Measurements from ENCODE around the gene ASCC3.
"Not testable (repeated sequence)": the region's sequence is repeated elsewhere in the genome, so short reads cannot be mapped to it uniquely, and the experiment has no call there.

Gene ASCC3

GRCh38 chr6:100761841-100762240 is 119.3 kb downstream of the ASCC3 start:
- no peak for DNase-seq (ENCODE audit: low read depth)
- H3K4me3 ChIP-seq (ENCODE audit: low read depth, low read length), result no peak overlapping the region
- no peak for TF ChIP-seq CTCF (IDR thresholded peaks at IDR 0.05; ENCODE audit: control insufficient read depth, extremely low read depth, insufficient read depth)

DNA sequence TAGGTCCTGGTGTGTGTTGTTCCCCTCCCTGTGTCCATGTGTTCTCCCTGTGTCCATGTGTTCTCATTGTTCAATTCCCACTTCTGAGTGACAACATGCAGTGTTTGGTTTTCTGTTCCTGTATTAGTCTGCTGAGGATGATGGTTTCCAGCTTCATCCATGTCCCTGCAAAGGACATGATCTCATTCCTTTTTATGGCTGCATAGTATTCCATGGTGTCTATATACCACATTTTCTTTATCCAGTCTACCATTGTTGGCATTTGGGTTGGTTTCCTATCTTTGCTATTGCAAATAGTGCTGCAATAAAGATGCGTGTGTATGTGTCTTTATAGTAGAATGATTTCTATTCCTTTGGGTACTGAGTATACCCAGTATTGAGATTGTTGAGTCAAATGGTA is 122.7 kb downstream of the ASCC3 start:
- not testable (repeated sequence) for H3K4me3 ChIP-seq (ENCODE audit: low read depth, low read length); DNase-seq (ENCODE audit: low read depth)

GRCh38 chr6:100753421-100753820 is 127.7 kb downstream of the ASCC3 start:
- no peak overlapping the region for H3K4me3 ChIP-seq (ENCODE audit: low read depth, low read length)
- no peak for DNase-seq (ENCODE audit: low read depth)
- no peak for TF ChIP-seq CTCF (IDR thresholded peaks at IDR 0.05; ENCODE audit: control insufficient read depth, extremely low read depth, insufficient read depth)

GRCh38 chr6:100751590-100751989 is 129.5 kb downstream of the ASCC3 start:
- TF ChIP-seq CTCF (IDR thresholded peaks at IDR 0.05; ENCODE audit: control insufficient read depth, extremely low read depth, insufficient read depth), result no peak
- no peak overlapping the region for H3K4me3 ChIP-seq (ENCODE audit: low read depth, low read length)
- DNase-seq (ENCODE audit: low read depth), result no peak

- TF ChIP-seq CTCF (IDR thresholded peaks at IDR 0.05; ENCODE audit: control insufficient read depth, extremely low read depth, insufficient read depth), result no peak
- no peak overlapping the region for H3K4me3 ChIP-seq (ENCODE audit: low read depth, low read length)
- DNase-seq (ENCODE audit: low read depth), result no peak
Observed at GRCh38 chr6:100745419-100746041, 135.6 kb downstream of the ASCC3 start.

DNA sequence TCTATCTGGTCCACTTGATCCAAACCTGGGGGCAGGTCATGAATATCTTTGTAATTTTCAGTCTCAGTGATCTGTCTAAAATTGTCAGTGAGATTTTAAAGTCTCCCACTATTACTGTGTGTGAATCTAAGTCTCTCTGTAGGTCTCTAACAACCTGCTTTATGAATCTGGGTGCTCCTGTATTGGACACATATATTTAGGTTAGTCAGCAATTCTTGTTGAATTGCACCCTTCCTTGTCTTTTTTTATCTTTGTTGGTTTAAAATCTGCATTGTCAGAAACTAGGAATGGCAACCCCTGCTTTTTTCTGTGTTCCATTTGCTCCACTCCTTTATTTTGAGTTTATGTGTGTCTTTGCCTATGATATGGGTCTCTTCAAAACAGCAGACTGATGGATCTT is 140.7 kb downstream of the ASCC3 start:
- H3K4me3 ChIP-seq (ENCODE audit: low read depth, low read length), result no peak overlapping the region
- DNase-seq (ENCODE audit: low read depth), result no peak
- no peak for TF ChIP-seq CTCF (IDR thresholded peaks at IDR 0.05; ENCODE audit: control insufficient read depth, extremely low read depth, insufficient read depth)

DNA sequence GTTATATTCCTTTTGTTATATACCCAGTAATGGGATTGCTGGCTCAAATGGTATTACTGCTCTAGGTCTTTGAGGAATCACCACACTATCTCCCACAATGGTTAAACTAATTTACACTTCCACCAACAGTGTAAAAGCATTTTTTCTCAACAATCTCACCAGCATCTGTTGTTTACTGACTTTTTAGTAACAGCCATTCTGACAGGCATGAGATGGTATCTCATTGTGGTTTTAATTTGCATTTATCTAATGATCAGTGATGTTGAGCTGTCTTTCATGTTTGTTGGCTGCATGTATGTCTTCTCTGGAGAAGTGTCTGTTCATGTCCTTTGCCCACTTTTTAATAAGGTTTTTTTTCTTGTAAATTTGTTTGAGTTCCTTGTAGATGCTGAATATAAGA is 143.4 kb downstream of the ASCC3 start:
- not testable (repeated sequence) for H3K4me3 ChIP-seq (ENCODE audit: low read depth, low read length); DNase-seq (ENCODE audit: low read depth)

GRCh38 chr6:100731411-100731810 is 149.7 kb downstream of the ASCC3 start:
- DNase-seq (ENCODE audit: low read depth), result no peak
- TF ChIP-seq CTCF (IDR thresholded peaks at IDR 0.05; ENCODE audit: control insufficient read depth, extremely low read depth, insufficient read depth), result no peak
- H3K4me3 ChIP-seq (ENCODE audit: low read depth, low read length), result no peak overlapping the region

Measured in LNCaP clone FGC (cell line).